Retinal pigment epithelial cell (primary cell): ENCODE data around the gene GP1BA.

ENCODE experiments used
- DNase-seq: peaks from one replicate; pipeline ENCODE4 v3.0.0-alpha.2; 2010; ENCODE audit warnings: low read depth
- H3K4me3 ChIP-seq: 2 replicates; pipeline ENCODE4 v1.5.1; 2011; ENCODE audit warnings: mild to moderate bottlenecking, low read length, control low read depth, moderate library complexity
- TF ChIP-seq, protein P1 (sequence below): conservative IDR thresholded peaks from 2 replicates; pipeline ENCODE4 v1.5.1; 2011; ENCODE audit warnings: low read depth, low read length, control low read depth, inconsistent platforms

Gene GP1BA

DNA sequence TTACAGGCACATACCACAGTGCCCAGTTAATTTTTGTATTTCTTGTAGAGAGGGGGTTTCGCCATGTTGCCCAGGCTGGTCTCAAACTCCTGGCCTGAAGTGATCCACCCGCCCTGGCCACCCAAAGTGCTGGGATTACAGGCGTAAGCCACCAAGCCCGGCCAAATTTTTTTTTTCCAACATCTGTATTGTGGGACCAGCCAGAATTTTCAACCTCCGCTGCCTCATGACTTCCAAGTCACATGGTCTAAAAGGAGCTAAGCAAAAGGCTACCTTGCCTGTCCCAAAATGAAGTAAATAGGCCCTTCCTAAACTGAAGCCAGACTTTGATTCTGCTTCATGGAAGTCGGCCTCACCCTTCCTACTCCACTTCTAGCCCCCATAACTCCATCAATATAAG is 39.7 kb downstream of the GP1BA start:
- no peak overlapping the region for H3K4me3 ChIP-seq
- DNase-seq, result no peak
- TF ChIP-seq, protein P1, sequence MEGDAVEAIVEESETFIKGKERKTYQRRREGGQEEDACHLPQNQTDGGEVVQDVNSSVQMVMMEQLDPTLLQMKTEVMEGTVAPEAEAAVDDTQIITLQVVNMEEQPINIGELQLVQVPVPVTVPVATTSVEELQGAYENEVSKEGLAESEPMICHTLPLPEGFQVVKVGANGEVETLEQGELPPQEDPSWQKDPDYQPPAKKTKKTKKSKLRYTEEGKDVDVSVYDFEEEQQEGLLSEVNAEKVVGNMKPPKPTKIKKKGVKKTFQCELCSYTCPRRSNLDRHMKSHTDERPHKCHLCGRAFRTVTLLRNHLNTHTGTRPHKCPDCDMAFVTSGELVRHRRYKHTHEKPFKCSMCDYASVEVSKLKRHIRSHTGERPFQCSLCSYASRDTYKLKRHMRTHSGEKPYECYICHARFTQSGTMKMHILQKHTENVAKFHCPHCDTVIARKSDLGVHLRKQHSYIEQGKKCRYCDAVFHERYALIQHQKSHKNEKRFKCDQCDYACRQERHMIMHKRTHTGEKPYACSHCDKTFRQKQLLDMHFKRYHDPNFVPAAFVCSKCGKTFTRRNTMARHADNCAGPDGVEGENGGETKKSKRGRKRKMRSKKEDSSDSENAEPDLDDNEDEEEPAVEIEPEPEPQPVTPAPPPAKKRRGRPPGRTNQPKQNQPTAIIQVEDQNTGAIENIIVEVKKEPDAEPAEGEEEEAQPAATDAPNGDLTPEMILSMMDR, result no peak

DNA sequence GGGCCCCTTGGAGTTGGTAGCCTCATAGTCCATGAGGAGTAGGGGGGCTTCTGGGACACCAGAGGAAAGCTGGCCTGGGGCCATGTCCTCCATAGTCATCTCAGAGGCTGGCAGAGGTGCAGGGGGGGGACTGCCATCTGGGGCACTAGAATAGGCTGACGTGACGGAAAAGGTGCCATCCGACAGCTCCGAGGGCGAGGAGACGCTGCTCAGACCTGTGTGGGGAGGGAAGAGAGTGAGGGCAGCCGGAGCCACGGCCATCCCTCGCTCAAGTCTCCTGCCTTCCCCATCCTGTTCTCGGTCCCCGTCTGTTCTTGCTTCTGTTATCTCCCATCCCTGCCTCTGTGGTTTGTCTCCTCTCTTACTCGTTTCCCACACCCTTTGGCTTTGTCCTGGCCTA is 40.2 kb downstream of the GP1BA start:
- no peak overlapping the region for H3K4me3 ChIP-seq
- TF ChIP-seq, protein P1, result no peak

DNA sequence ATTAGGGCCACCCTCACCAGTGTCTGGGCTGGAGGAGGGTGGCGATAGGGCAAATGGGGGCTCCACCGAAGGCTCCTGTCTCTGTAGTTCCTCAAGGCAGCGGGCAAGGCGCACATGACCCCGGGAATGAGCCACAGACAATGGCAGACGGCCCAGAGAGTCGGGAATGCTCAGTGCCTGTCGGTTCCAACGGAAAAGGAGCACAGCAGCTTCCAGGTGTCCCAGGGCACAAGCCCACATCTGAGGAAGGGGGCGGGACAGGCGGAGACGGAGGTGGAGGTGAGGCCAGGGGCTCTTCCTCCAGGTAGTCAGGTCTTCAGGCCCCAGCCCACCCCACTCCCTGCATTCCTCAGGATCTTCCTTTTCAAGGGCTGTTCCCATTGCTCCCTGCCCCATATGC is 40.7 kb downstream of the GP1BA start:
- TF ChIP-seq, protein P1, result no peak
- no peak overlapping the region for H3K4me3 ChIP-seq
- DNase-seq, result no peak

More for the DNA sequence above, 40.2 kb downstream of the GP1BA start:
- no peak for DNase-seq

DNA sequence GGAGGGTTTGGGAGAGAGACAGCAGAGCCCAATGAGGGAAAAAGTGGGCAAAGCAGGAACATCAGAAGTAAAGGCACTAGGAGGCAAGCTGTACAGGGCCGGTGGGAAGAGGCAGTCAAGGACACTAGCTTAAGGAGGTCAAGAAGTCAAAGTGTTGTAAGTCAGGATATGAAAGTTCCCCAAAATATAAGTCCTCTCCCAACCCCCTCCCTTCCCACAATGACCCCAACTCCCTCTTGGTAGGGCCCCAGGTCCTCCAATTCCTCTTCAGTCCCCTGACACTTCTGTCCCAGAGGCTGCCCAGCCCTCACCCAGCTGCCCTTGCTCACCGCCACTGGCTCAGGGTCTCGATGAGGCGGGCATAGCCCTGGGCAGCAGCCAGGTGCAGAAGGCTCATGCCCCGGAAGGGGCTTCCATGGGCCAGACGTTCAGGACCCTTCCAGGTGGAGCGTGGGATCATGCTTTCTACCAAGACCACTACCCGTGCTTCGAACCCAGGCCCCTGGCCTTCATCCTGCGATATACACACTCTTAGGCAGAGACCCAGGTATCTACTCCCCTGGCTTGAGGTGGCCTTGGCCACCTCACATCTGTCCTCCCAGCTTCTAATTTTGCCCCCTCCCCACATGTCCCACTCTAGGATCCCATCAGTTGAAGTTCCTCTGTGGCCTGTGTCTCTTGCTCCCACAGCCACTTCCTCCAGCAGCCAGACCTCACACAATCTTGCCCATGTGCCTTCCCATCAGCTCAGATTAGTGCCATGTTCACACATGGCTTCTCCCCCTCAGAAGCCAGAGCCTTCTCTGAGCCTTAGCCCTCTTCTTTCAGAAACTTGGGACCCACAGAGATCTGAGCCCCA is 41.4 kb downstream of the GP1BA start:
- TF ChIP-seq, protein P1, result no peak
- DNase-seq, result no peak
- H3K4me3 ChIP-seq, result no peak overlapping the region

DNA sequence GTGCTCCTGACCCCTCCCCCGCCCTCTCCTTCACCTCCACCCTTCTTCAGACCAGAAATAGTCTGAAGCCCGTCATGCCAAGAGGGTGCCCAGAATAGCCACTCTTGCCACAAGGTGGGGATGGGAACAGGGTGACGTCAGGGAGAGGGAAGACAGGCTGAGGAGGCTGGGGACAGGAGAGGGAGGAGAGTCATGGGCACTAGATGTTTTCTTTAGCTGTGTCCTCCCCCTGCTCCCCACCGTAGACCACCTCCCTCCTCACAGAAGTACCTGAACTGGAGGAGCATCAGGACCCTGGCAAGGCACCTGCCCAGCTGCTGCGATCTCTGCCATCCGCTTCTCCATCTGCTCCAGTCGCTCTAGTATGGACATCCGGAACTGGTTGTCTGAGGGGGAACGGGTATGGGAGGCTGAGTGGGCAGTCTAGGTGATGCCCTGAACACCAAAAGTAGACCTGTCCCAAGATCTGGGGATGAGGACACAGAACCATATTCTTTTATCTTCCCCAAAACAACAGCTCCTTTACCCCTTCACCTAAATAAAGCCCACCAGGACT is 42.1 kb downstream of the GP1BA start:
- TF ChIP-seq, protein P1, result no peak
- DNase-seq, result no peak
- H3K4me3 ChIP-seq, result no peak overlapping the region

DNA sequence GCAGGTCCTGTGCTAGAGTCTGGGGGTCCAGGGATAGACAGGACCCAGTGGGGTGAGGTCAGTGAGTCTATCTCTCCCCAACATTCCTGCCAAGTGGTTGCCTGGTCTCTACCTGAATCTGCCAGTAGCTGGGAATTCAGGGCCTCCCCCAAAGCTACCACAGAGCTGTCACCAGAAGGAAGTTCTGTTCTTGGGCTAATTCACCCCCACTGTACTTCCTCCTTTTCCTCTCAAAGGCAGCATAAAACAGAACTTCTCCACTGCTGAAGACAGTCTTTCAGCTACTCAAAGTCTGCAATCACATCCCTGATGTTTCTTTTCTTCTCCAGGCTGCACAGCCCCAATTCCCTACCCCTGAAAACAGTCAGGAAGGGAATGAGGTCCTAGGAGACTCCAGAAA is 46.6 kb downstream of the GP1BA start:
- DNase-seq, result no peak
- TF ChIP-seq, protein P1, result no peak
- H3K4me3 ChIP-seq, result no peak overlapping the region
